Duodenal mucosa (tissue), 2 donors: ENCODE results near the gene KLKB1.

ENCODE experiments used
- H3K27ac ChIP-seq: one replicate; pipeline ENCODE4 v1.7.0; 2013; ENCODE audit warnings: low read depth, low read length
- H3K27me3 ChIP-seq, 2 donors: one replicate each; pipeline ENCODE4 v1.7.0; 2013; ENCODE audit warnings: low read length in 2 of 2, control low read depth in 1 of 2; ENCODE audit not compliant: insufficient read depth in 2 of 2, control insufficient read depth in 1 of 2
- H3K36me3 ChIP-seq, 2 donors: one replicate each; pipeline ENCODE4 v1.7.0; 2013; ENCODE audit warnings: low read length in 2 of 2, control low read depth in 1 of 2; ENCODE audit not compliant: insufficient read depth in 2 of 2, control insufficient read depth in 1 of 2
- H3K4me1 ChIP-seq, 2 donors: one replicate each; pipeline ENCODE4 v1.7.0; 2013; ENCODE audit warnings: low read length in 2 of 2, control low read depth in 1 of 2; ENCODE audit not compliant: insufficient read depth in 2 of 2, control insufficient read depth in 1 of 2
- H3K4me3 ChIP-seq, 2 donors: one replicate each; pipeline ENCODE4 v1.7.0; 2013; ENCODE audit warnings: low read length in 2 of 2, low read depth in 1 of 2
- H3K9ac ChIP-seq, 2 donors: one replicate each; pipeline ENCODE4 v1.7.0; 2013; ENCODE audit warnings: low read length in 2 of 2, low read depth in 1 of 2
- H3K9me3 ChIP-seq, 2 donors: one replicate each; pipeline ENCODE4 v1.7.0; 2013; ENCODE audit warnings: low read length in 2 of 2, control low read depth in 1 of 2; ENCODE audit not compliant: control insufficient read depth in 1 of 2

Gene KLKB1

GRCh38 chr4:186227221-186227620 lies at the start of gene KLKB1:
Gene KLKB1, plus strand, starts transcription at chr4:186227507. Its CDS starts 689 bp downstream, at chr4:186228196.
- H3K4me1 ChIP-seq, result peaks cover 7 to 8% of the 10 kb centered on the region in 2 donors
- peak within 1 kb of the TSS in 1 of 2 donors; percentile 1 for H3K4me3 ChIP-seq
- H3K9ac ChIP-seq, result no peak within 1 kb of the TSS
- no peaks in the 10 kb centered on the region for H3K27me3 ChIP-seq
- H3K27ac ChIP-seq, result no peak within 1 kb of the TSS
- peaks cover 8 to 11% of the 10 kb centered on the region in 2 donors for H3K9me3 ChIP-seq
- no peaks in the 10 kb centered on the region for H3K36me3 ChIP-seq

GRCh38 chr4:186188107-186188506 lies 39.2 kb upstream of the KLKB1 start:
- Histone ChIP-seq H3K36me3 (no peaks in the 10 kb centered on the region), H3K4me1 (peaks cover 17 to 20% of the 10 kb centered on the region in 2 donors), H3K27me3 (no peaks in the 10 kb centered on the region)

DNA sequence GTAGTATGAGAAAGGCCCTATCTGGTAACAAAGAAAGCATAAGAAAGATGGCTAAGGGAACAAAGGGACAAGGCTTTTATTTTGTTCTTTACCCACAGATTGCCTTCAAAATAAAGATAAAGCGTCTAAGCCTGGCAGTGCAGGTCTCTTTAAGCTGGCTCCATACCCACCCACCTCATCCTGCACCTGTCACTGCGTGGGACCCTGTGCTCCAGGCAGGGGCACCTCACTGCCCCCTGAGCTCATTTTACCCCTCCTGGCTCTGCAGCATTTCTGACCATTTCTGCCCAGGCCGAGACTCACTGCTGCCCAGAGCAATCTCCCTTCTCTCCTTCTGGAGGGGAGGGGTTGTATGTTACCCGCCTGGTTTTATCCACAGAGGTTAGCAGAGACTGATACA lies 37.7 kb upstream of the KLKB1 start:
- H3K9me3 ChIP-seq, result no peaks in the 10 kb centered on the region
- H3K27ac ChIP-seq, result no peak overlapping the region
- H3K4me1 ChIP-seq, result peaks cover 22 to 23% of the 10 kb centered on the region in 2 donors
- H3K27me3 ChIP-seq, result no peaks in the 10 kb centered on the region
- peak overlapping the region; percentile 43 to 93 for H3K4me3 ChIP-seq
- peak overlapping the region; percentile 83 to 89 for H3K9ac ChIP-seq
- H3K36me3 ChIP-seq, result no peaks in the 10 kb centered on the region

More at GRCh38 chr4:186188107-186188506, 39.2 kb upstream of the KLKB1 start:
- H3K9me3 ChIP-seq, result no peaks in the 10 kb centered on the region
- no peak overlapping the region for H3K4me3 ChIP-seq
- no peak overlapping the region for H3K9ac ChIP-seq
- H3K27ac ChIP-seq, result no peak overlapping the region

DNA sequence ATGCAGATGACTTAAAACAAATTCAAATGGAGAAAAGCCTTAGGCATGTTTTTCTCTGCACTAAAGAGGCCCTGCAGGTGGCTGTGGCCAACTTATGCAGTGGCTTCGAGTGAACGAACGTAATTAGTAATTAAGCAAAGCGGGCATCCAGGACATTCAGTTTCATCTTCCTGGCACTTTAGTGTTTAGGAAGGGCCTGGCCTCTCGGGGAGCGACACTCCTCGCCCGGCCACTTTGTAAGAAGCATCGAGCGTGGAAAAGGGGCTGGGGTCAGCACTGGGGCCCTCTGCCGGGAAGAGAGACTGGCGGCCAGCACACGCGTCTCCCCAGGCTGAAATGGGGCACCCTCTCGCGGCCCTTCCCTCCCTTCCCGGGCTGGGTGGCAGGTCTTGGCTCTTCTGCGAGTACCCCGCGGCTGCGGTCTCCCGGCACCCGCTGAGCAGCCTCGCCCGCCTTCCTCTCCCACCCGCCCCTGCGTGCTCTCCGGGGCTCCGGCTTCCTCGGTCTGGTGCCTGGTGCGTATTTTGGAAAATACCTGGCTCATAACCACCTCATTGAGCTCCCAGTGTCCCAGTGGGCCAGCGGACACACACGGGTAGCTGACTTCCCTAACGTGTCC lies 36.6 kb upstream of the KLKB1 start:
- Histone ChIP-seq H3K27ac (peak overlapping the region; percentile 98), H3K4me3 (peak overlapping the region; percentile 93), H3K27me3 (no peaks in the 10 kb centered on the region), H3K36me3 (peaks cover 0 to 4% of the 10 kb centered on the region in 2 donors), H3K9me3 (no peaks in the 10 kb centered on the region), H3K9ac (peak overlapping the region; percentile 83 to 89), H3K4me1 (peaks cover 22 to 23% of the 10 kb centered on the region in 2 donors)

- H3K36me3 ChIP-seq, result peaks cover 4 to 5% of the 10 kb centered on the region in 2 donors
- H3K27ac ChIP-seq, result peak within 1 kb of the TSS; percentile 98
- no peaks in the 10 kb centered on the region for H3K9me3 ChIP-seq
- H3K4me3 ChIP-seq, result peak within 1 kb of the TSS; percentile 93
- peak within 1 kb of the TSS; percentile 89 to 95 for H3K9ac ChIP-seq
- no peaks in the 10 kb centered on the region for H3K27me3 ChIP-seq
- peaks cover 22 to 23% of the 10 kb centered on the region in 2 donors for H3K4me1 ChIP-seq
Observed at GRCh38 chr4:186191200-186192065, 35.9 kb upstream of the KLKB1 start, which contains the start of gene CYP4V2. Gene CYP4V2, plus strand, starts transcription at chr4:186191567. Its CDS starts 257 bp downstream, at chr4:186191824.

DNA sequence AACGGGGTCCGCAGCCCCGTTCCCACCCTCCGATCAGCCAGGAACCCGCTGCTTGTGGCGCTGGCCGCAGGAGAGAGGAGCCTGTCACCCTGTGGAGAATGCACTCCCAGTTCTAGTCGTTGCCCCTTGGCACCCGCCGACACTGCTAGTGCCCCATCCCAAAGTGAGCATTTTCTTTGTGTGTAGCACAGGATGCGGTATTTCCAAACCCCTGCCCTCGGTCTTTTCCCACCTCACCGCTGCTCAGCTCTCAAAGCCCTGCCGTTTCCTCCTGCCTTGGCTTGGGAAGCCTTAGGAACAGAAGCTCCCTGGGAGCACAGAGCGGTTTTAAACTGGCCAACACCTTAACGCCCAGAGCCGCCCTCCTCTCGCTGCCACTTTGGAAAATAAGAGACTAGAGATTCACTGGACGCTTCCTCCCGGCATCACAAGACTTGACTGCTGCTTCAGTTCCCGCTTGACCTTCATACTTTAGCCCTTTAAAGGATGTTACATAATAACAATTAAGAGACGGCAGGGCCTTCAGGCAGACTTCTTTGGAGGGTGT lies 35.2 kb upstream of the KLKB1 start:
- Histone ChIP-seq H3K4me1 (peaks cover 22 to 23% of the 10 kb centered on the region in 2 donors), H3K4me3 (peak overlapping the region; percentile 93), H3K9me3 (no peaks in the 10 kb centered on the region), H3K27ac (peak overlapping the region; percentile 98), H3K36me3 (peaks cover 4 to 8% of the 10 kb centered on the region in 2 donors), H3K27me3 (no peaks in the 10 kb centered on the region), H3K9ac (peak overlapping the region; percentile 89 to 95)

DNA sequence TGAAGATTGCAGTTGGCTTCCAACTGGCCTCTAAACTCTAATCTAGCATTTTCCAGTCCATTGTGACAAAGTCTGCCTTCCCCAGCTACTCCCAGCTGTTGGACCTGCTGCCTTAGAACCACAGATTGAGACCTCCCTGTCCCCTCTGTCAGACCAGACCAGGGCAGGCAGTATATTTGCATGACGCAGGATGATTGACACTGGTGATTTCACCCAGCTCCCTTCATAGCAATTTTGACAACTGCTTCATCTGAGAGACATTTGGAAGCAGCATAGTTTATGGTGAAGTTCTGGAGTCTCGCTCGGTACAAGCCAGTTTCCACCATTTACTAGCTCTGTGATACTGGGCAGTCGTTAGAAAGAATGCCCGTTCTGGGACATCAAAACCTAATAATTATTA lies 33.5 kb upstream of the KLKB1 start:
- Histone ChIP-seq H3K4me3 (no peak overlapping the region), H3K27ac (no peak overlapping the region), H3K27me3 (no peaks in the 10 kb centered on the region), H3K4me1 (peaks cover 22 to 23% of the 10 kb centered on the region in 2 donors), H3K9me3 (no peaks in the 10 kb centered on the region), H3K36me3 (peaks cover 8 to 10% of the 10 kb centered on the region in 2 donors), H3K9ac (no peak overlapping the region)

DNA sequence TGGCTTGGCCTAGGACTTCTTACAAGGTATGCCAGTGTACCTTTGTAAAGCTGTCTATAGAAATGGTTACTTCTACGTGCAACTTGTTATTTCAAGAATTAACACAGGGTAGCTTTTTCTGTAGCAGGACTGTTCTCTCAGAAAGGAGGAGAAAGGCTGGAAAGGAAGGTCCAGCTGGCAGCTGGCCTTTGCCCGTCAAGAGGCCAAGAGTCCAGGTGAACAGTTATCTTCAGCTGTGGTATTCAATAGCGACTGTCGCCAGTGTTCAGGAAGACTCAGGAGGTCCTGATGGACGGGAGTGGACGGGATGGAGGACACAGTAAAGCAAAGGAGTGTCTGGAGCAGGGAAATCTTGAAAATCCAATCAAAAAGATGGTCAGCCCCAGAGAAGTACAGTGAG lies 31.2 kb upstream of the KLKB1 start:
- Histone ChIP-seq H3K9ac (no peak overlapping the region), H3K27me3 (no peaks in the 10 kb centered on the region), H3K4me3 (no peak overlapping the region), H3K4me1 (peaks cover 6 to 7% of the 10 kb centered on the region in 2 donors), H3K9me3 (no peaks in the 10 kb centered on the region), H3K36me3 (peaks cover 8 to 10% of the 10 kb centered on the region in 2 donors), H3K27ac (no peak overlapping the region)

DNA sequence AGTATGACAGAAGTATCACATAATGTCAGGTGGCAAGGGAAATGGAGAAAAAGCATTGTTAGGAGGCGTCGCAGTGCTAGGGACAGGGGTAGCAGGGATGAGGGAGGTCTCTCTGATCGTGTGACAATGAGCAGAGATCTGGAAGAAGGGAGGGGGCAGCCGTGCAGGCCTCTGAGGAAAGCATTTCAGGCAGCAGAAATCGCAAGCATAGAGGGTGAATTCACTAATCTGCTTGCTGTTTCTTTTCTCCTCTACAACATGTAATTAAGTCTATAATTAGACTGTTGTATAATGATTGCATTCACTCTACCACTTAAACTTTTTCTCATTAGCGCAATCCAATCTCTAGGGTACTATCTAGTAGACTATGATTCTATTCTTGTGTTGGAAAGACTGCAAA lies 26.8 kb upstream of the KLKB1 start:
- Histone ChIP-seq H3K9ac (no peak overlapping the region), H3K27ac (no peak overlapping the region), H3K27me3 (no peaks in the 10 kb centered on the region), H3K9me3 (no peaks in the 10 kb centered on the region), H3K4me3 (no peak overlapping the region), H3K4me1 (peaks cover 10 to 11% of the 10 kb centered on the region in 2 donors), H3K36me3 (peaks cover 9 to 15% of the 10 kb centered on the region in 2 donors)

- Histone ChIP-seq H3K36me3 (peaks cover 9 to 13% of the 10 kb centered on the region in 2 donors), H3K9ac (no peak overlapping the region), H3K4me3 (no peak overlapping the region), H3K9me3 (no peaks in the 10 kb centered on the region), H3K27me3 (no peaks in the 10 kb centered on the region), H3K4me1 (peaks cover 10 to 11% of the 10 kb centered on the region in 2 donors), H3K27ac (no peak overlapping the region)
Observed at GRCh38 chr4:186201010-186201409, 26.3 kb upstream of the KLKB1 start.
